ENCODE measurements around the gene PRKN.
A peak's percentile ranks its signal among the peaks of the same experiment; 100 is the strongest.

The PRKN gene

GRCh38 chr6:162157167-162157870, 570.2 kb downstream of the PRKN start:
- DNase-seq = no peak

- no peak for DNase-seq
Measured at GRCh38 chr6:162156146-162156545, 571.4 kb downstream of the PRKN start.

GRCh38 chr6:162154930-162155329, 572.6 kb downstream of the PRKN start:
- no peak for DNase-seq

- DNase-seq = no peak
Measured at GRCh38 chr6:162154001-162154400, 573.6 kb downstream of the PRKN start.

GRCh38 chr6:162153120-162153519, 574.4 kb downstream of the PRKN start:
- no peak for DNase-seq

- DNase-seq = no peak
Measured at GRCh38 chr6:162151021-162151665, 576.4 kb downstream of the PRKN start.

GRCh38 chr6:162150295-162150694, 577.3 kb downstream of the PRKN start:
- DNase-seq = no peak

GRCh38 chr6:162149786-162150185, 577.8 kb downstream of the PRKN start:
- no peak for DNase-seq

- DNase-seq = no peak
Measured at GRCh38 chr6:162147805-162148204, 579.8 kb downstream of the PRKN start.

- DNase-seq = no peak
Measured at GRCh38 chr6:162147281-162147680, 580.3 kb downstream of the PRKN start.

- no peak for DNase-seq
Measured at GRCh38 chr6:162140251-162140852, 587.2 kb downstream of the PRKN start.

GRCh38 chr6:162125659-162126058, 601.9 kb downstream of the PRKN start:
- no peak for DNase-seq

GRCh38 chr6:162124710-162125435, 602.7 kb downstream of the PRKN start:
- DNase-seq = no peak

GRCh38 chr6:162123797-162124196, 603.8 kb downstream of the PRKN start:
- DNase-seq = no peak

GRCh38 chr6:162119341-162119740, 608.2 kb downstream of the PRKN start:
- DNase-seq = peak; percentile 2

- no peak for DNase-seq
Measured at GRCh38 chr6:162118706-162119105, 608.9 kb downstream of the PRKN start.

GRCh38 chr6:162116902-162117525, 610.6 kb downstream of the PRKN start:
- no peak for DNase-seq

GRCh38 chr6:162109480-162110050, 618.0 kb downstream of the PRKN start:
- DNase-seq = no peak

GRCh38 chr6:162108041-162108440, 619.5 kb downstream of the PRKN start:
- DNase-seq = no peak

- no peak for DNase-seq
Measured at GRCh38 chr6:162100096-162100495, 627.5 kb downstream of the PRKN start.

GRCh38 chr6:162099685-162100084, 627.9 kb downstream of the PRKN start:
- DNase-seq = no peak

GRCh38 chr6:162092816-162093502, 634.6 kb downstream of the PRKN start:
- no peak for DNase-seq

Data from GF-D8 (cell line).